H9 (cell line): Measurements from ENCODE around the gene STBD1. TPM values are rescaled to one million over a fixed set of nuclear protein-coding genes. Genes with fewer than 3 reads are reported as not detected.
A peak's percentile ranks its signal among the peaks of the same experiment; 100 is the strongest.

ENCODE experiments used
- DNase-seq: peaks from one replicate; pipeline ENCODE4 v3.0.0-alpha.2; 2017
- H2AFZ ChIP-seq: one replicate; pipeline ENCODE4 v1.6.1; 2013; ENCODE audit warnings: mild to moderate bottlenecking, low read length, control low read depth, moderate library complexity
- H2AK5ac ChIP-seq: 2 replicates; pipeline ENCODE4 v1.6.1; 2013; ENCODE audit warnings: low read length, control low read depth, mixed read lengths; ENCODE audit not compliant: insufficient read length
- H2BK120ac ChIP-seq: one replicate; pipeline ENCODE4 v1.6.1; 2013; ENCODE audit warnings: low read depth, mild to moderate bottlenecking, low read length, control low read depth, inconsistent platforms; ENCODE audit not compliant: poor library complexity, severe bottlenecking
- H2BK12ac ChIP-seq: 2 replicates; pipeline ENCODE4 v1.6.1; 2013; ENCODE audit warnings: low read length, control low read depth, mixed read lengths, low read depth; ENCODE audit not compliant: insufficient read length
- H2BK15ac ChIP-seq: 2 replicates; pipeline ENCODE4 v1.6.1; 2013; ENCODE audit warnings: low read depth, low read length, control low read depth
- H2BK20ac ChIP-seq: one replicate; pipeline ENCODE4 v1.6.1; 2013; ENCODE audit warnings: low read depth, mild to moderate bottlenecking, low read length, control low read depth, inconsistent platforms; ENCODE audit not compliant: poor library complexity, severe bottlenecking
- H2BK5ac ChIP-seq: 2 replicates; pipeline ENCODE4 v1.6.1; 2013; ENCODE audit warnings: low read length, control low read depth, mixed read lengths; ENCODE audit not compliant: insufficient read length
- H3K14ac ChIP-seq: 2 replicates; pipeline ENCODE4 v1.6.1; 2013; ENCODE audit warnings: low read length, control low read depth; ENCODE audit not compliant: insufficient read depth
- H3K18ac ChIP-seq: 2 replicates; pipeline ENCODE4 v1.6.1; 2013; ENCODE audit warnings: low read depth, mild to moderate bottlenecking, mixed read lengths, low read length, control low read depth; ENCODE audit not compliant: insufficient read length
- H3K23ac ChIP-seq: 2 replicates; pipeline ENCODE4 v1.6.1; 2013; ENCODE audit warnings: low read length, control low read depth, mixed read lengths, low read depth; ENCODE audit not compliant: insufficient read length
- H3K23me2 ChIP-seq: 2 replicates; pipeline ENCODE4 v1.6.1; 2013; ENCODE audit warnings: low read depth, mild to moderate bottlenecking, mixed read lengths, low read length, control low read depth; ENCODE audit not compliant: insufficient read length, poor library complexity, severe bottlenecking
- H3K27ac ChIP-seq: 2 replicates; pipeline ENCODE4 v1.5.1; 2013; ENCODE audit warnings: low read length, control low read depth, mixed read lengths, low read depth; ENCODE audit not compliant: insufficient read length
- H3K27me3 ChIP-seq: 2 replicates; pipeline ENCODE4 v1.6.1; 2013; ENCODE audit warnings: low read length, control low read depth, inconsistent platforms; ENCODE audit not compliant: insufficient read depth
- H3K4ac ChIP-seq: 2 replicates; pipeline ENCODE4 v1.6.1; 2013; ENCODE audit warnings: low read depth, mild to moderate bottlenecking, control low read depth, inconsistent platforms, low read length, moderate library complexity
- H3K4me1 ChIP-seq: 2 replicates; pipeline ENCODE4 v1.6.1; 2013; ENCODE audit warnings: low read length, control low read depth, inconsistent platforms; ENCODE audit not compliant: insufficient read depth
- H3K4me2 ChIP-seq: 2 replicates; pipeline ENCODE4 v1.6.1; 2013; ENCODE audit warnings: low read length, control low read depth, mixed read lengths; ENCODE audit not compliant: insufficient read length, insufficient read depth
- H3K56ac ChIP-seq: 2 replicates; pipeline ENCODE4 v1.6.1; 2013; ENCODE audit warnings: low read depth, mild to moderate bottlenecking, mixed read lengths, low read length, control low read depth; ENCODE audit not compliant: insufficient read length
- H3K79me1 ChIP-seq: 2 replicates; pipeline ENCODE4 v1.6.1; 2013; ENCODE audit warnings: low read depth, mild to moderate bottlenecking, moderate library complexity, low read length, control low read depth, inconsistent platforms; ENCODE audit not compliant: insufficient read depth, poor library complexity, severe bottlenecking
- H3K79me2 ChIP-seq: 2 replicates; pipeline ENCODE4 v1.6.1; 2013; ENCODE audit warnings: low read length, control low read depth, inconsistent platforms; ENCODE audit not compliant: insufficient read depth
- H3K9ac ChIP-seq: 2 replicates; pipeline ENCODE4 v1.6.1; 2013; ENCODE audit warnings: low read length, control low read depth, mixed read lengths; ENCODE audit not compliant: insufficient read length; ENCODE audit errors: extremely low read depth
- H3K9me3 ChIP-seq: one replicate; pipeline ENCODE4 v1.6.1; 2013; ENCODE audit warnings: low read depth, low read length, inconsistent platforms; ENCODE audit not compliant: control insufficient read depth
- H3T11ph ChIP-seq: one replicate; pipeline ENCODE4 v1.6.1; 2013; ENCODE audit warnings: mild to moderate bottlenecking, low read length, control low read depth, inconsistent platforms
- H4K20me1 ChIP-seq: one replicate; pipeline ENCODE4 v1.6.1; 2013; ENCODE audit not compliant: control insufficient read depth, insufficient read length, insufficient read depth
- H4K5ac ChIP-seq: 2 replicates; pipeline ENCODE4 v1.6.1; 2013; ENCODE audit warnings: low read depth, mild to moderate bottlenecking, mixed read lengths, low read length, control low read depth; ENCODE audit not compliant: insufficient read length
- H4K8ac ChIP-seq: replicated peaks from 2 replicates; pipeline ENCODE4 v1.6.1; 2013; ENCODE audit warnings: low read length, control low read depth, mixed read lengths, low read depth; ENCODE audit not compliant: insufficient read length
- H4K91ac ChIP-seq: 2 replicates; pipeline ENCODE4 v1.6.1; 2013; ENCODE audit warnings: low read depth, mild to moderate bottlenecking, moderate library complexity, mixed read lengths, low read length, control low read depth; ENCODE audit not compliant: insufficient read length
- H3K27ac Mint-ChIP-seq, 3 experiments: 2 replicates in 2 of 3; 3 replicates in 1 of 3; pipeline ENCODE4 v1.8.0; 2020 to 2021; ENCODE audit warnings: mixed read lengths in 3 of 3, mild to moderate bottlenecking in 1 of 3, moderate library complexity in 1 of 3
- H3K27me3 Mint-ChIP-seq: 2 replicates; pipeline ENCODE4 v1.8.0; 2021; ENCODE audit warnings: low read depth, mild to moderate bottlenecking, moderate library complexity, mixed read lengths
- H3K36me3 Mint-ChIP-seq, 3 experiments: 2 replicates in 2 of 3; 3 replicates in 1 of 3; pipeline ENCODE4 v1.8.0; 2020 to 2021; ENCODE audit warnings: low read depth in 3 of 3, mixed read lengths in 3 of 3; ENCODE audit not compliant: insufficient read depth in 1 of 3
- H3K4me1 Mint-ChIP-seq, 2 experiments: 2 replicates each; pipeline ENCODE4 v1.8.0; 2020; ENCODE audit warnings: mixed read lengths in 2 of 2
- H3K4me3 Mint-ChIP-seq, 2 experiments: 2 replicates in 1 of 2; 3 replicates in 1 of 2; pipeline ENCODE4 v1.8.0; 2020 to 2021; ENCODE audit warnings: mild to moderate bottlenecking in 2 of 2, mixed read lengths in 2 of 2, moderate library complexity in 1 of 2
- H3K9me3 Mint-ChIP-seq, 2 experiments: 2 replicates in 1 of 2; 3 replicates in 1 of 2; pipeline ENCODE4 v1.8.0; 2020; ENCODE audit warnings: mild to moderate bottlenecking in 2 of 2, mixed read lengths in 2 of 2, moderate library complexity in 1 of 2
- CTCF ChIP-seq: fragments of 200-600 bp; sonication (generic); conservative IDR thresholded peaks from 3 replicates; pipeline ENCODE4 v1.8.0; 2021; ENCODE audit warnings: antibody characterized with exemption, mild to moderate bottlenecking
- WGBS: extraction: QIAGEN DNeasy Blood & Tissue Kit; methylation state at CpG from one replicate; pipeline ENCODE4 v1.1.7; 2013; ENCODE audit warnings: missing lambda C conversion rate, low lambda C conversion rate, mixed read lengths; ENCODE audit not compliant: insufficient read length; ENCODE audit errors: extremely low coverage; 5-methylcytosine and 5-hydroxymethylcytosine counted together
- total RNA-seq: library from RNA; stranded (reverse); gene quantifications from 2 replicates; pipeline ENCODE4 v1.2.1, GENCODE V29; 2021

The STBD1 gene
- total RNA-seq, 1 experiment from 2014 or later, result 1.1 TPM

DNA sequence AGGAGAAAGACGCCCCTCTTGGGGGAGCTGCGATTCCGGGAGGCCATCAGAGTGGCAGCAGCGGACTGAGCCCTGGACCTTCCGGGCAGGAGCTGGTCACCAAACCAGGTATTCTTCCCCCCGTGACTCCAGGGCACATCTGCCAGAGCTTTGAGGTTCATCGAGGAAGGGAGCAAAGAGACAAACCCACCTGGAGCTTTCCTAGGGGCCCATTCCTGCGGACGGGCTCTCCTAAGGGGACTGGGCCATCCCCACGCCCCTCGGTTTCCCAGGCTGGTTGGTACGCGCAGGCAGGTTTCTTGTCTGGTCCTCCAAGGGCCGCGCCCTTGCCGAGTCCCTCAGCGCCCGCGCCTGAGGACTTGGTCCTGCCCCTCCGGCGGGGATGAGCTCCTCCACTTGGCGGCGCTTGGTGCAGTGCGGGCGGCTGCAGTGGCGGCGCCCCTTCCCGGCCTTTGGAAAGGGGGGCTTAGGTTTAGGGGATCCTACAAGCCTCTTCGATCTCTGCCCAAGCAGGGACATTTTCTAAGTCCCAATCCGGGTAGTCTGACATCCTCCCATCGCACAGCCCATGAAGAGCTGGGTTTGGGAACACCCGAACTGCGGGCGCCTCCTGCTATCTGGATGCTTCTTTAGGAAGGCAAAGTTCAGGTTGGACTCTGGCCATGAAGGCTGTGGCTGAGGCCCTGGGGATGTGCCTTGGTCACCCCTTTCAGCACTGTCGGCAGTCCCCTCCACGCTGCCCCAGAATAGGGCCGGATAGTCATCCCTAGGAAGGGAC lies 538 bp downstream of the STBD1 start:
- H3K9me3 ChIP-seq, result no peaks in the 10 kb centered on the region
- H4K5ac ChIP-seq, result no peak overlapping the region
- Mint-ChIP-seq H3K9me3 (no peaks in the 10 kb centered on the region; a peak in 1 of 5 replicates), H3K27ac (no peak overlapping the region), H3K27me3 (peaks cover 17% of the 10 kb centered on the region), H3K4me3 (peak overlapping the region; percentile 86 to 89), H3K4me1 (peaks cover 6 to 20% of the 10 kb centered on the region in 2 experiments), H3K36me3 (peaks cover 6 to 15% (median 12%) of the 10 kb centered on the region in 3 experiments; a peak in 5 of 7 replicates)
- H2BK15ac ChIP-seq, result no peak overlapping the region
- H3T11ph ChIP-seq, result no peak overlapping the region
- peaks cover 1% of the 10 kb centered on the region; the same call in 1 of the 2 replicates for H3K4me1 ChIP-seq
- H3K23ac ChIP-seq, result no peak overlapping the region
- H3K18ac ChIP-seq, result no peak overlapping the region
- peaks cover 4% of the 10 kb centered on the region; the same call in 1 of the 2 replicates for H3K27me3 ChIP-seq
- DNase-seq, result peak; percentile 70
- H4K91ac ChIP-seq, result no peak overlapping the region
- no peaks in the 10 kb centered on the region for H3K79me1 ChIP-seq
- peaks cover 15% of the 10 kb centered on the region for H3K23me2 ChIP-seq
- no peak overlapping the region for H3K56ac ChIP-seq
- H3K27ac ChIP-seq, result no peak overlapping the region
- no peak overlapping the region; the same call in 1 of the 2 replicates for H3K14ac ChIP-seq
- H4K20me1 ChIP-seq, result no peaks in the 10 kb centered on the region
- H3K4ac ChIP-seq, result no peak overlapping the region
- H2AFZ ChIP-seq, result no peak overlapping the region
- no peaks in the 10 kb centered on the region for H3K79me2 ChIP-seq
- H2BK5ac ChIP-seq, result no peak overlapping the region
- peak; percentile 48; the same call in 2 of the 3 replicates for TF ChIP-seq CTCF
- H2BK12ac ChIP-seq, result no peak overlapping the region
- H4K8ac ChIP-seq, result no peak overlapping the region
- H2AK5ac ChIP-seq, result no peak overlapping the region
- H2BK120ac ChIP-seq, result no peak overlapping the region
- WGBS, result no CpG with 5 or more reads among the region's 37 CpGs
- H3K4me2 ChIP-seq, result peak overlapping the region; percentile 80
- H2BK20ac ChIP-seq, result no peak overlapping the region
- no peak overlapping the region for H3K9ac ChIP-seq
